H1 (cell line): ENCODE results near the gene MYOCD. TPM values are rescaled to one million over a fixed set of nuclear protein-coding genes. Genes with fewer than 3 reads are reported as not detected.

Experiments
- CTCF ChIA-PET: fragments of 300-600 bp; sonication (Branson Sonifier 250); formaldehyde crosslinking; loops from one replicate; lab custom pipeline; 2021; ENCODE audit not compliant: partially characterized antibody; lab: Charles Lee
- POLR2A ChIA-PET: fragments of 300-600 bp; sonication (Branson Sonifier 250); formaldehyde crosslinking; loops from one replicate; lab custom pipeline; 2021; ENCODE audit warnings: inconsistent platforms; ENCODE audit not compliant: partially characterized antibody; lab: Charles Lee
- DNase-seq, 2 experiments: peaks; one replicate each; pipeline versions ENCODE4 v3.0.0 to v3.0.0-alpha.2; 2010 to 2022; ENCODE audit warnings: low spot score in 2 of 2, low read depth in 1 of 2, mixed read lengths in 1 of 2
- FAIRE-seq: peaks from 2 replicates; lab custom pipeline; 2011; peaks lifted over from hg19 to GRCh38; lab: Jason Lieb, UNC
- H2AFZ ChIP-seq: 2 replicates; pipeline ENCODE4 v1.8.1; 2012; ENCODE audit warnings: low read length, inconsistent platforms
- H2AK5ac ChIP-seq: 2 replicates; pipeline ENCODE4 v1.6.1; 2013; ENCODE audit warnings: low read depth, low read length
- H2BK120ac ChIP-seq: replicated peaks from 2 replicates; pipeline ENCODE3; 2013; ENCODE audit warnings: low read depth, low read length, inconsistent platforms
- H2BK12ac ChIP-seq: 2 replicates; pipeline ENCODE4 v1.6.1; 2013; ENCODE audit warnings: low read depth, low read length
- H2BK15ac ChIP-seq: 2 replicates; pipeline ENCODE4 v1.6.1; 2013; ENCODE audit warnings: low read length
- H2BK20ac ChIP-seq: 2 replicates; pipeline ENCODE4 v1.6.1; 2013; ENCODE audit warnings: low read length
- H2BK5ac ChIP-seq: 2 replicates; pipeline ENCODE4 v1.6.1; 2013; ENCODE audit warnings: low read depth, low read length
- H3K14ac ChIP-seq: 2 replicates; pipeline ENCODE4 v1.6.1; 2013; ENCODE audit warnings: inconsistent platforms; ENCODE audit not compliant: insufficient read length
- H3K18ac ChIP-seq: 2 replicates; pipeline ENCODE4 v1.6.1; 2013; ENCODE audit warnings: low read length; ENCODE audit errors: extremely low read depth
- H3K23ac ChIP-seq: 2 replicates; pipeline ENCODE4 v1.6.1; 2013; ENCODE audit warnings: inconsistent platforms; ENCODE audit not compliant: insufficient read length
- H3K23me2 ChIP-seq: 2 replicates; pipeline ENCODE4 v1.6.1; 2013; ENCODE audit warnings: low read depth, low read length
- H3K27ac ChIP-seq: 2 replicates; pipeline ENCODE4 v1.6.1; 2011; ENCODE audit warnings: low read depth, low read length, inconsistent platforms
- H3K27me3 ChIP-seq, 4 experiments: replicated peaks in 1 of 4; 1 replicate in 1 of 4; 2 replicates in 3 of 4; pipeline versions ENCODE4 v1.6.1 to v1.8.1; 2011 to 2013; ENCODE audit warnings: low read length in 3 of 4, mild to moderate bottlenecking in 3 of 4, inconsistent platforms in 2 of 4, mixed read lengths in 2 of 4, moderate library complexity in 1 of 4; ENCODE audit not compliant: control insufficient read depth in 3 of 4, insufficient read depth in 3 of 4; ENCODE audit errors: extremely low read depth in 1 of 4
- H3K36me3 ChIP-seq, 4 experiments: 2 replicates each; pipeline versions ENCODE4 v1.6.1 to v1.8.1; 2011 to 2013; ENCODE audit warnings: mild to moderate bottlenecking in 4 of 4, low read length in 3 of 4, moderate library complexity in 2 of 4, control low read depth in 1 of 4, inconsistent platforms in 1 of 4; ENCODE audit not compliant: insufficient read depth in 4 of 4, control insufficient read depth in 2 of 4
- H3K4ac ChIP-seq: replicated peaks from 2 replicates; pipeline ENCODE3; 2013; ENCODE audit warnings: low read length, low read depth, mixed read lengths, inconsistent platforms; ENCODE audit not compliant: insufficient read length
- H3K4me1 ChIP-seq, 4 experiments: replicated peaks in 1 of 4; 1 replicate in 1 of 4; 2 replicates in 3 of 4; pipeline versions ENCODE4 v1.6.1 to v1.8.1; 2011 to 2013; ENCODE audit warnings: low read length in 3 of 4, inconsistent platforms in 2 of 4, mixed read lengths in 1 of 4; ENCODE audit not compliant: insufficient read depth in 4 of 4, control insufficient read depth in 3 of 4
- H3K4me2 ChIP-seq, 2 experiments: 2 replicates each; pipeline versions ENCODE4 v1.6.1 to v1.8.1; 2011 to 2013; ENCODE audit warnings: low read depth in 2 of 2, low read length in 2 of 2, control low read depth in 1 of 2, inconsistent platforms in 1 of 2, mild to moderate bottlenecking in 1 of 2; ENCODE audit not compliant: insufficient read depth in 1 of 2
- H3K4me3 ChIP-seq, 4 experiments: fragments of 200-600, 300-600 bp in 1 of 4; sonication (generic), shearing (Covaris generic), sonication (Bioruptor Twin) in 1 of 4; 2 replicates each; pipeline versions ENCODE4 v1.5.1 to v1.8.1; 2011 to 2016; ENCODE audit warnings: low read length in 4 of 4, low read depth in 3 of 4, control low read depth in 2 of 4, inconsistent platforms in 2 of 4, mild to moderate bottlenecking in 2 of 4, mixed read lengths in 1 of 4, moderate library complexity in 1 of 4; ENCODE audit not compliant: insufficient read depth in 2 of 4; ENCODE audit errors: extremely low read depth in 1 of 4
- H3K56ac ChIP-seq: replicated peaks from 2 replicates; pipeline ENCODE3; 2013; ENCODE audit warnings: low read depth, mild to moderate bottlenecking, mixed read lengths, low read length, inconsistent platforms; ENCODE audit not compliant: insufficient read length
- H3K79me1 ChIP-seq: 2 replicates; pipeline ENCODE4 v1.6.1; 2013; ENCODE audit warnings: low read depth, low read length, control low read depth
- H3K79me2 ChIP-seq, 2 experiments: 2 replicates each; pipeline versions ENCODE4 v1.6.1 to v1.8.1; 2012 to 2013; ENCODE audit warnings: low read length in 2 of 2, mild to moderate bottlenecking in 2 of 2, inconsistent platforms in 1 of 2; ENCODE audit not compliant: insufficient read depth in 2 of 2, control insufficient read depth in 1 of 2
- H3K9ac ChIP-seq, 4 experiments: replicated peaks in 1 of 4; 1 replicate in 1 of 4; 2 replicates in 3 of 4; pipeline versions ENCODE4 v1.6.1 to v1.8.1; 2011 to 2013; ENCODE audit warnings: low read depth in 3 of 4, low read length in 3 of 4, control low read depth in 2 of 4, mild to moderate bottlenecking in 2 of 4, moderate library complexity in 2 of 4, inconsistent platforms in 1 of 4; ENCODE audit errors: extremely low read depth in 1 of 4
- H3K9me3 ChIP-seq, 2 experiments: 2 replicates each; pipeline versions ENCODE4 v1.6.1 to v1.8.1; 2012 to 2013; ENCODE audit warnings: mild to moderate bottlenecking in 2 of 2, moderate library complexity in 2 of 2, control low read depth in 1 of 2, inconsistent platforms in 1 of 2, low read depth in 1 of 2, low read length in 1 of 2, mixed read lengths in 1 of 2; ENCODE audit not compliant: insufficient read depth in 2 of 2
- H4K20me1 ChIP-seq, 2 experiments: replicated peaks in 1 of 2; 2 replicates each; pipeline versions ENCODE3 to v1.8.1; 2011 to 2013; ENCODE audit warnings: inconsistent platforms in 2 of 2, low read length in 2 of 2, mild to moderate bottlenecking in 1 of 2; ENCODE audit not compliant: insufficient read depth in 2 of 2, control insufficient read depth in 1 of 2
- H4K5ac ChIP-seq: 2 replicates; pipeline ENCODE4 v1.6.1; 2013; ENCODE audit warnings: low read length, low read depth, mixed read lengths, inconsistent platforms; ENCODE audit not compliant: insufficient read length
- H4K8ac ChIP-seq: 2 replicates; pipeline ENCODE4 v1.8.0; 2013; ENCODE audit warnings: mild to moderate bottlenecking, moderate library complexity, low read length, inconsistent platforms; ENCODE audit not compliant: insufficient read depth; ENCODE audit errors: extremely low read depth
- H4K91ac ChIP-seq: replicated peaks from 2 replicates; pipeline ENCODE3; 2013; ENCODE audit warnings: low read length, mixed read lengths, inconsistent platforms; ENCODE audit not compliant: insufficient read length
- CHD2 ChIP-seq: IDR thresholded peaks from 2 replicates; pipeline ENCODE4 v1.6.1; 2012; ENCODE audit warnings: low read length, improper control_type of control experiment
- CTCF ChIP-seq, 3 experiments: IDR thresholded peaks; 1 replicate in 2 of 3; 2 replicates in 1 of 3; pipeline versions ENCODE4 v1.5.1 to v1.6.1; 2011; ENCODE audit warnings: low read length in 3 of 3, mild to moderate bottlenecking in 3 of 3, inconsistent platforms in 2 of 3, low read depth in 1 of 3, moderate library complexity in 1 of 3; ENCODE audit not compliant: insufficient read depth in 1 of 3; ENCODE audit errors: control extremely low read depth in 1 of 3
- EZH2 ChIP-seq: fragments of 200-600 bp; sonication (generic); IDR thresholded peaks from 2 replicates; pipeline ENCODE4 v1.7.1; 2012; ENCODE audit warnings: low read depth, mild to moderate bottlenecking, moderate library complexity, low read length, inconsistent platforms; ENCODE audit not compliant: severe bottlenecking
- MAFK ChIP-seq: IDR thresholded peaks from 2 replicates; pipeline ENCODE4 v1.6.1; 2012; ENCODE audit warnings: low read depth, mild to moderate bottlenecking, improper control_type of control experiment, low read length
- SUZ12 ChIP-seq: fragments of 200-600 bp; sonication (generic); IDR thresholded peaks from 2 replicates; pipeline ENCODE4 v1.6.1; 2012; ENCODE audit warnings: mild to moderate bottlenecking, inconsistent platforms, low read length, moderate library complexity, mixed read lengths
- WGBS, 2 experiments: shearing (Covaris generic) in 1 of 2; methylation state at CpG; one replicate each; pipeline versions ENCODE4 v1.1.6 to v1.1.7; 2013 to 2015; ENCODE audit warnings: low lambda C conversion rate in 2 of 2, mixed read lengths in 2 of 2, inconsistent platforms in 1 of 2, low coverage in 1 of 2, missing lambda C conversion rate in 1 of 2; ENCODE audit not compliant: insufficient replicate concordance in 2 of 2, insufficient coverage in 1 of 2, insufficient read length in 1 of 2; ENCODE audit errors: extremely low coverage in 1 of 2, missing lambda C conversion rate in 1 of 2; 5-methylcytosine and 5-hydroxymethylcytosine counted together
- polyA plus RNA-seq, 7 experiments: library from polyadenylated mRNA; depleted of rRNA in 3 of 7; stranded (reverse) in 5 of 7; unstranded in 2 of 7; fragments of >200 nt in 5 of 7; fragments of 200-250 nt in 2 of 7; gene quantifications; 1 replicate in 5 of 7; 2 replicates in 1 of 7; 4 replicates in 1 of 7; pipeline versions ENCODE4 v1.2.1 to v1.2.3, GENCODE V29; 2011 to 2013; ENCODE audit warnings: missing spikeins in 2 of 7, mixed read lengths in 2 of 7
- total RNA-seq: library from RNA; stranded (reverse); fragmentation: NEBNext Ultra II Directional; extraction: Animal tissue kit (Norgen Biotek cat#: 25700); gene quantifications from 2 replicates; pipeline ENCODE4 v1.2.1, GENCODE V29; 2021

MYOCD gene
- total and polyA plus RNA-seq, 2 of the 8 experiments (the other 6 are each of a cell fraction or from before 2014, with no cell fraction given): 0.30 to 4.9 TPM

GRCh38 chr17:12712941-12713340, 47.3 kb downstream of the MYOCD start:
- no peak overlapping the region for H3K4me3 ChIP-seq
- ChIA-PET POLR2A (no interaction called here), CTCF (no interaction called here)
- H4K91ac ChIP-seq: no peak overlapping the region
- H2BK20ac ChIP-seq: no peak overlapping the region
- H2BK120ac ChIP-seq: no peak overlapping the region
- no peak overlapping the region for H3K18ac ChIP-seq
- no peak overlapping the region for H3K23ac ChIP-seq
- no peak overlapping the region for H2AK5ac ChIP-seq
- H4K20me1 ChIP-seq: no peaks in the 10 kb centered on the region
- H3K4ac ChIP-seq: no peak overlapping the region
- DNase-seq (no peak), FAIRE-seq (no peak)
- H2BK5ac ChIP-seq: no peak overlapping the region
- H3K56ac ChIP-seq: no peak overlapping the region
- H3K4me2 ChIP-seq: no peak overlapping the region
- H3K79me1 ChIP-seq: no peaks in the 10 kb centered on the region
- no peaks in the 10 kb centered on the region for H3K9me3 ChIP-seq
- TF ChIP-seq SUZ12 (no peak), EZH2 (no peak), CHD2 (no peak), MAFK (no peak), CTCF (IDR thresholded peaks at IDR 0.05; ENCODE audit: control extremely low read depth in 1 of 3, insufficient read depth in 1 of 3, low read depth in 1 of 3, low read length in 3 of 3) (no peak)
- no peaks in the 10 kb centered on the region for H3K79me2 ChIP-seq
- no peak overlapping the region for H3K27ac ChIP-seq
- no peaks in the 10 kb centered on the region for H3K27me3 ChIP-seq
- no peak overlapping the region for H3K9ac ChIP-seq
- H2BK12ac ChIP-seq: no peak overlapping the region
- 86% methylated on average over 3 of the region's 3 CpGs; no CpG with 5 or more reads in 1 of the 2 experiments for WGBS, 2 experiments
- H2BK15ac ChIP-seq: no peak overlapping the region
- no peak overlapping the region for H4K5ac ChIP-seq
- H4K8ac ChIP-seq: no peak overlapping the region
- no peak overlapping the region for H2AFZ ChIP-seq
- peaks cover 0 to 3% (median 0%) of the 10 kb centered on the region in 4 experiments; a peak in 2 of 7 replicates for H3K4me1 ChIP-seq
- H3K36me3 ChIP-seq: no peaks in the 10 kb centered on the region
- no peak overlapping the region for H3K14ac ChIP-seq
- H3K23me2 ChIP-seq: no peaks in the 10 kb centered on the region
